Activated naive CD8-positive, alpha-beta T cell (primary cell): ENCODE measurements around the gene GNB1L.

ENCODE experiments used
- H3K27ac Mint-ChIP-seq: one replicate; pipeline ENCODE4 v1.8.0; 2021; ENCODE audit warnings: mixed read lengths
- H3K27me3 Mint-ChIP-seq: one replicate; pipeline ENCODE4 v1.8.0; 2021; ENCODE audit warnings: mixed read lengths
- H3K36me3 Mint-ChIP-seq: one replicate; pipeline ENCODE4 v1.8.0; 2021; ENCODE audit warnings: mixed read lengths
- H3K4me1 Mint-ChIP-seq: one replicate; pipeline ENCODE4 v1.8.0; 2021; ENCODE audit warnings: low read depth, mixed read lengths
- H3K4me3 Mint-ChIP-seq: one replicate; pipeline ENCODE4 v1.8.0; 2021; ENCODE audit warnings: mild to moderate bottlenecking, mixed read lengths
- H3K9me3 Mint-ChIP-seq: one replicate; pipeline ENCODE4 v1.8.0; 2021; ENCODE audit warnings: low read depth, mixed read lengths

The GNB1L gene

GRCh38 chr22:19873960-19874306, 19.3 kb upstream of the GNB1L start:
- Mint-ChIP-seq H3K27ac (no peak overlapping the region), H3K4me1 (peaks cover 12% of the 10 kb centered on the region), H3K9me3 (no peaks in the 10 kb centered on the region), H3K4me3 (no peak overlapping the region), H3K27me3 (no peaks in the 10 kb centered on the region), H3K36me3 (no peaks in the 10 kb centered on the region)

- Mint-ChIP-seq H3K4me3 (no peak overlapping the region), H3K36me3 (no peaks in the 10 kb centered on the region), H3K27ac (no peak overlapping the region), H3K9me3 (no peaks in the 10 kb centered on the region), H3K4me1 (peaks cover 12% of the 10 kb centered on the region), H3K27me3 (no peaks in the 10 kb centered on the region)
Observed at GRCh38 chr22:19873138-19873959, 18.7 kb upstream of the GNB1L start.

GRCh38 chr22:19872779-19873137, 18.1 kb upstream of the GNB1L start:
- H3K4me1 Mint-ChIP-seq = peaks cover 12% of the 10 kb centered on the region
- no peak overlapping the region for H3K4me3 Mint-ChIP-seq
- H3K36me3 Mint-ChIP-seq = peaks cover 2% of the 10 kb centered on the region
- H3K27me3 Mint-ChIP-seq = no peaks in the 10 kb centered on the region
- no peak overlapping the region for H3K27ac Mint-ChIP-seq
- no peaks in the 10 kb centered on the region for H3K9me3 Mint-ChIP-seq

- no peak overlapping the region for H3K27ac Mint-ChIP-seq
- H3K36me3 Mint-ChIP-seq = peaks cover 2% of the 10 kb centered on the region
- H3K4me3 Mint-ChIP-seq = no peak overlapping the region
- H3K9me3 Mint-ChIP-seq = no peaks in the 10 kb centered on the region
- no peaks in the 10 kb centered on the region for H3K27me3 Mint-ChIP-seq
- H3K4me1 Mint-ChIP-seq = peaks cover 12% of the 10 kb centered on the region
Observed at GRCh38 chr22:19871845-19872778, 17.4 kb upstream of the GNB1L start.

GRCh38 chr22:19871023-19871844, 16.6 kb upstream of the GNB1L start:
- Mint-ChIP-seq H3K36me3 (peaks cover 2% of the 10 kb centered on the region), H3K4me1 (peaks cover 12% of the 10 kb centered on the region), H3K4me3 (no peak overlapping the region), H3K27ac (no peak overlapping the region), H3K9me3 (no peaks in the 10 kb centered on the region), H3K27me3 (no peaks in the 10 kb centered on the region)

- H3K27ac Mint-ChIP-seq = no peak overlapping the region
- peaks cover 2% of the 10 kb centered on the region for H3K36me3 Mint-ChIP-seq
- peaks cover 12% of the 10 kb centered on the region for H3K4me1 Mint-ChIP-seq
- H3K9me3 Mint-ChIP-seq = no peaks in the 10 kb centered on the region
- H3K27me3 Mint-ChIP-seq = no peaks in the 10 kb centered on the region
- H3K4me3 Mint-ChIP-seq = no peak overlapping the region
Observed at GRCh38 chr22:19870153-19871022, 15.7 kb upstream of the GNB1L start.

- Mint-ChIP-seq H3K4me3 (no peak overlapping the region), H3K27ac (no peak overlapping the region), H3K36me3 (peaks cover 2% of the 10 kb centered on the region), H3K9me3 (no peaks in the 10 kb centered on the region), H3K27me3 (no peaks in the 10 kb centered on the region), H3K4me1 (peaks cover 8% of the 10 kb centered on the region)
Observed at GRCh38 chr22:19869497-19870152, 15.0 kb upstream of the GNB1L start.

- Mint-ChIP-seq H3K27ac (no peak overlapping the region), H3K36me3 (peaks cover 2% of the 10 kb centered on the region), H3K4me1 (peaks cover 1% of the 10 kb centered on the region)
Observed at GRCh38 chr22:19868773-19869471, 14.2 kb upstream of the GNB1L start.

GRCh38 chr22:19868333-19868732, 13.7 kb upstream of the GNB1L start:
- Mint-ChIP-seq H3K27me3 (no peaks in the 10 kb centered on the region), H3K36me3 (peaks cover 2% of the 10 kb centered on the region), H3K4me3 (no peak overlapping the region), H3K27ac (no peak overlapping the region), H3K4me1 (no peaks in the 10 kb centered on the region), H3K9me3 (no peaks in the 10 kb centered on the region)

More at GRCh38 chr22:19868773-19869471, 14.2 kb upstream of the GNB1L start:
- Mint-ChIP-seq H3K9me3 (no peaks in the 10 kb centered on the region), H3K27me3 (no peaks in the 10 kb centered on the region), H3K4me3 (no peak overlapping the region)

- Mint-ChIP-seq H3K9me3 (no peaks in the 10 kb centered on the region), H3K4me1 (no peaks in the 10 kb centered on the region), H3K27ac (no peak overlapping the region), H3K36me3 (peaks cover 2% of the 10 kb centered on the region), H3K27me3 (no peaks in the 10 kb centered on the region), H3K4me3 (no peak overlapping the region)
Observed at GRCh38 chr22:19867617-19868016, 12.9 kb upstream of the GNB1L start.

- no peaks in the 10 kb centered on the region for H3K4me1 Mint-ChIP-seq
- no peaks in the 10 kb centered on the region for H3K27me3 Mint-ChIP-seq
- peaks cover 2% of the 10 kb centered on the region for H3K36me3 Mint-ChIP-seq
- no peaks in the 10 kb centered on the region for H3K9me3 Mint-ChIP-seq
- H3K4me3 Mint-ChIP-seq = no peak overlapping the region
- no peak overlapping the region for H3K27ac Mint-ChIP-seq
Observed at GRCh38 chr22:19866665-19867009, 12.0 kb upstream of the GNB1L start.

GRCh38 chr22:19865141-19865829, 10.6 kb upstream of the GNB1L start:
- Mint-ChIP-seq H3K36me3 (peaks cover 2% of the 10 kb centered on the region), H3K4me1 (no peaks in the 10 kb centered on the region), H3K27ac (no peak overlapping the region), H3K9me3 (no peaks in the 10 kb centered on the region), H3K4me3 (no peak overlapping the region), H3K27me3 (no peaks in the 10 kb centered on the region)
